Ovary (tissue), 3 donors: Measurements from ENCODE around the gene SLC29A3.

Experiments
- CTCF ChIP-seq, 3 donors: fragments of 450-650 bp in 2 of 3; fragments of 200-600 bp in 1 of 3; IDR thresholded peaks; one replicate each; pipeline versions ENCODE4 v1.5.1 to v1.8.0; 2016 to 2022; ENCODE audit warnings: antibody characterized with exemption in 3 of 3, mild to moderate bottlenecking in 1 of 3
- POLR2A ChIP-seq: fragments of 450-650 bp; IDR thresholded peaks from one replicate; pipeline ENCODE4 v1.6.1; 2017; ENCODE audit warnings: antibody characterized with exemption, mild to moderate bottlenecking, moderate library complexity
- donor health status: DM: no; HTN: no; CAD: no.

GRCh38 chr10:71307469-71308085 is 11.5 kb upstream of the SLC29A3 start:
- TF ChIP-seq CTCF (IDR thresholded peaks at IDR 0.05) (no peak), POLR2A (no peak)
